Esophagus muscularis mucosa (tissue), 4 donors: ENCODE measurements around the gene PIH1D1. TPM values are rescaled to one million over a fixed set of nuclear protein-coding genes. Genes with fewer than 3 reads are reported as not detected.

Experiments used
- DNase-seq: peaks from one replicate; pipeline ENCODE4 v3.0.0-alpha.2; 2017; ENCODE audit errors: extremely low spot score
- H3K27ac ChIP-seq, 4 donors: fragments of 200-600 bp; sonication (generic); replicated peaks in 1 of 4; 1 replicate in 3 of 4; 2 replicates in 1 of 4; pipeline ENCODE4 v1.5.1; 2016 to 2019; ENCODE audit warnings: mild to moderate bottlenecking in 1 of 4
- H3K27me3 ChIP-seq, 4 donors: fragments of 200-600 bp; sonication (generic); one replicate each; pipeline versions ENCODE4 v1.5.1 to v1.6.0; 2016 to 2019
- H3K36me3 ChIP-seq, 4 donors: fragments of 200-600 bp; sonication (generic); one replicate each; pipeline ENCODE4 v1.5.1; 2016 to 2019
- H3K4me1 ChIP-seq, 4 donors: fragments of 200-600 bp; sonication (generic); one replicate each; pipeline ENCODE4 v1.5.1; 2016 to 2019
- H3K4me3 ChIP-seq, 4 donors: fragments of 200-600 bp; sonication (generic); 1 replicate in 2 of 4; 2 replicates in 2 of 4; pipeline ENCODE4 v1.5.1; 2016 to 2019; ENCODE audit warnings: mild to moderate bottlenecking in 4 of 4, moderate library complexity in 1 of 4
- H3K9me3 ChIP-seq, 4 donors: fragments of 200-600 bp; sonication (generic); 1 replicate in 3 of 4; 2 replicates in 1 of 4; pipeline ENCODE4 v1.5.1; 2016 to 2019
- CTCF ChIP-seq, 3 experiments: fragments of 200-600 bp in 2 of 3; fragments of 450-650 bp in 1 of 3; sonication (generic) in 2 of 3; IDR thresholded peaks; one replicate each; pipeline ENCODE4 v1.5.1; 2017 to 2019; ENCODE audit warnings: antibody characterized with exemption in 3 of 3, mild to moderate bottlenecking in 2 of 3, moderate library complexity in 1 of 3
- EP300 ChIP-seq: sonication (generic); formaldehyde crosslinking; IDR thresholded peaks from one replicate; pipeline ENCODE4 v1.6.1; 2017; ENCODE audit warnings: antibody characterized with exemption
- POLR2A ChIP-seq: fragments of 450-650 bp; IDR thresholded peaks from one replicate; pipeline ENCODE4 v1.6.1; 2017; ENCODE audit warnings: antibody characterized with exemption, moderate library complexity, mild to moderate bottlenecking, low read depth
- POLR2AphosphoS5 ChIP-seq, 2 donors: sonication (generic); formaldehyde crosslinking; IDR thresholded peaks; one replicate each; pipeline ENCODE4 v1.6.1; 2017; ENCODE audit warnings: antibody characterized with exemption in 2 of 2
- WGBS: methylation state at CpG from one replicate; pipeline ENCODE4 v1.1.5; 2018; 5-methylcytosine and 5-hydroxymethylcytosine counted together
- intact Hi-C: fragments of 100-400 bp; cut with DNase I; formaldehyde crosslinking; loops from one replicate; pipeline ENCODE4 v1.15.1; 2023
- total RNA-seq, 4 donors: library from RNA; depleted of rRNA; stranded (reverse); fragments of >200 nt; gene quantifications; one replicate each; pipeline versions ENCODE4 v1.1.0 to v1.2.1, GENCODE V29; 2016

The PIH1D1 gene
- total RNA-seq, 4 donors from 2014 or later: 73.6 to 84.0 (median 78.4) TPM

- Histone ChIP-seq H3K27me3 (peaks cover 0 to 98% (median 38%) of the 10 kb centered on the region in 4 donors), H3K9me3 (no peaks in the 10 kb centered on the region), H3K36me3 (no peaks in the 10 kb centered on the region), H3K4me3 (no peak overlapping the region), H3K4me1 (peaks cover 17 to 27% (median 26%) of the 10 kb centered on the region in 4 donors), H3K27ac (no peak overlapping the region)
- no peak for DNase-seq
- 72% methylated on average over 3 of the region's 5 CpGs for WGBS
- no peak for TF ChIP-seq POLR2A
- TF ChIP-seq EP300: no peak
- no peak for TF ChIP-seq POLR2AphosphoS5 (IDR thresholded peaks at IDR 0.05)
- no peak for TF ChIP-seq CTCF (IDR thresholded peaks at IDR 0.05)
- intact Hi-C loops: no loop called here
Observed at GRCh38 chr19:49418511-49418910, 33.1 kb downstream of the PIH1D1 start.

GRCh38 chr19:49417088-49417487 lies 34.5 kb downstream of the PIH1D1 start:
- peaks cover 0 to 89% (median 24%) of the 10 kb centered on the region in 4 donors for H3K27me3 ChIP-seq

GRCh38 chr19:49415810-49416200 lies 35.8 kb downstream of the PIH1D1 start:
- Histone ChIP-seq H3K27ac (no peak overlapping the region), H3K9me3 (no peaks in the 10 kb centered on the region), H3K4me1 (peaks cover under 1 to 3% (median 2%) of the 10 kb centered on the region in 4 donors), H3K27me3 (peaks cover 0 to 76% (median 11%) of the 10 kb centered on the region in 4 donors), H3K36me3 (no peaks in the 10 kb centered on the region), H3K4me3 (no peak overlapping the region)
- WGBS: 92% methylated on average over 2 of the region's 2 CpGs
- intact Hi-C loops: no loop called here
- TF ChIP-seq POLR2AphosphoS5 (IDR thresholded peaks at IDR 0.05) (no peak), POLR2A (no peak), CTCF (IDR thresholded peaks at IDR 0.05) (no peak), EP300 (no peak)
- no peak for DNase-seq

More at GRCh38 chr19:49417088-49417487, 34.5 kb downstream of the PIH1D1 start:
- intact Hi-C loops: no loop called here
- Histone ChIP-seq H3K36me3 (no peaks in the 10 kb centered on the region), H3K27ac (no peak overlapping the region), H3K4me1 (peaks cover 7 to 13% (median 12%) of the 10 kb centered on the region in 4 donors), H3K4me3 (no peak overlapping the region), H3K9me3 (no peaks in the 10 kb centered on the region)
- no peak for TF ChIP-seq CTCF (IDR thresholded peaks at IDR 0.05)
- TF ChIP-seq EP300: no peak
- no peak for TF ChIP-seq POLR2A
- no peak for TF ChIP-seq POLR2AphosphoS5 (IDR thresholded peaks at IDR 0.05)
- no peak for DNase-seq
- WGBS: 41% methylated on average over 7 of the region's 7 CpGs

- 68% methylated on average over 11 of the region's 15 CpGs for WGBS
- no peak overlapping the region for H3K4me3 ChIP-seq
- TF ChIP-seq POLR2A (no peak), EP300 (no peak), CTCF (IDR thresholded peaks at IDR 0.05) (no peak), POLR2AphosphoS5 (IDR thresholded peaks at IDR 0.05) (no peak)
- intact Hi-C loops: no loop called here
- H3K4me1 ChIP-seq: no peaks in the 10 kb centered on the region
- peaks cover 0 to 72% (median 7%) of the 10 kb centered on the region in 4 donors for H3K27me3 ChIP-seq
- DNase-seq: no peak
- no peak overlapping the region for H3K27ac ChIP-seq
- H3K9me3 ChIP-seq: no peaks in the 10 kb centered on the region
- H3K36me3 ChIP-seq: no peaks in the 10 kb centered on the region
Observed at GRCh38 chr19:49415102-49415809, 36.4 kb downstream of the PIH1D1 start.
